ENCODE results near the gene METTL2B.
A peak's percentile ranks its signal among the peaks of the same experiment; 100 is the strongest.
"Not testable (repeated sequence)": the region's sequence is repeated elsewhere in the genome, so short reads cannot be mapped to it uniquely, and the experiment has no call there.

Gene METTL2B

DNA sequence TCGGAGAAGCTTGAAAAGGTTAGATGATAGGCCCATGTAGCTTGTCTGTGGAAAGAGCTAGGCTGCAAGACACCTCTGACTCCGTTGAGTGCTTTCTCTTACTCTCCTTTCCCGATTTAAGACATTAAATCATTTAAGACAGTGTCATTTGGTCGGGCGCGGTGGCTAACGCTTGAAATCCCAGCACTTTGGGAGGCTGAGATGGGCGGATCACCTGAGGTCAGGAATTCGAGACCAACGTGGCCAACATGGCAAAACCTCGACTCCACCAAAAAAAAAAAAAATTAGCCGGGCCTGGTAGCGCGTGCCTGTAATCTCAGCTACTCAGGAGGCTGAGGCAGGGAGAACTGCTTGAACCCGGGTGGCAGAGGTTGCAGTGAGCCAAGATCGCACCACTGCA, 52.6 kb downstream of the METTL2B start:
- not testable (repeated sequence) for DNase-seq

DNA sequence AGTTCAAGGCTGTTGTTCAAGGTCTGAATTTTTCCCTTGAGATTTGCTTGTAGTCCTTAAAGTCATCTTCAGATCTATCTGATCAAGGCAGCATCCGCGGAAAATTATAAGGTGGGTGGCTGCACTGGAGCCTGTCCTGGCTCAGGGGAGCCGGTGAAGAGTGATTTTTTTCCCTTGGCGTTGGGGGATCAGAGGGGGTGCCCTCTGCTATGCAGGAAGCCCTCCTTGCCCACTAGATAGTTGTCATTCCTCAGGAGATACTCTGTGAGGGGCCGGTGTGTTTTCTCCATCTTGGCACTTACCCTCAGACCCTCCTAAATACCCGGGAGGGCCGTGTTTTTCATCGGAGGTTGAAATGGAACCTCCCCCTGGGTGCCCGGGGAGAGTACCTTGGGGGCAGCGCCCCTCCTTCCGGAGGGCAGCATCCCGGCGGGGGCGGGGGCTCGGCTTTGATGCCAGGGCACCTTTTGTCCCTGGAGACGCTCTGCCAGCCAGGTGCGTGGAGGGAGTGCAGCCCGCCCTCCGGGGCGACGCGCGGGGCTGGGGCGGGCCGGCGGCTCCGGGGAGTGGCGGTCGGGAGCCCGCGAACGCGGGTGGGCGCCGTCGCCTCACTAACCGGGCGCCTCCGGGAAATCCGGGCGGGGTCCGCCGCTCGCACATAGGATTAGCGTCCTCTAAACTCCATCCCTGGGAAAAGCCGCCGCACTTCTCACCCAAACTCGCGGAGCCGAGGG, 53.7 kb downstream of the METTL2B start:
- DNase-seq, result peak; percentile 51

DNA sequence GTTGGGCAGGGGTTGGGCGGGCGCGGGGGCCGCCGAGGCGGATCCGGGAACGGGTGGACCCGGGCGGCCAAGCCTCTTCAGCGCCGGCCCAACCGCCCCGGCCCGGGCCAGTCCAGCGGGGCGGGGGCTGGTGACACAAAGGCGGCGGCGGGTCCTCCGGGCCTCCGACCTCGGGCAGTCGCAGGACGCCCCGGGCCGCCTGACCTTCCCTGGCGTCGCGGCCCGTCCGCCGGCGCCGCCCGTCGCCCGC, 54.2 kb downstream of the METTL2B start:
- DNase-seq, result peak; percentile 32

DNA sequence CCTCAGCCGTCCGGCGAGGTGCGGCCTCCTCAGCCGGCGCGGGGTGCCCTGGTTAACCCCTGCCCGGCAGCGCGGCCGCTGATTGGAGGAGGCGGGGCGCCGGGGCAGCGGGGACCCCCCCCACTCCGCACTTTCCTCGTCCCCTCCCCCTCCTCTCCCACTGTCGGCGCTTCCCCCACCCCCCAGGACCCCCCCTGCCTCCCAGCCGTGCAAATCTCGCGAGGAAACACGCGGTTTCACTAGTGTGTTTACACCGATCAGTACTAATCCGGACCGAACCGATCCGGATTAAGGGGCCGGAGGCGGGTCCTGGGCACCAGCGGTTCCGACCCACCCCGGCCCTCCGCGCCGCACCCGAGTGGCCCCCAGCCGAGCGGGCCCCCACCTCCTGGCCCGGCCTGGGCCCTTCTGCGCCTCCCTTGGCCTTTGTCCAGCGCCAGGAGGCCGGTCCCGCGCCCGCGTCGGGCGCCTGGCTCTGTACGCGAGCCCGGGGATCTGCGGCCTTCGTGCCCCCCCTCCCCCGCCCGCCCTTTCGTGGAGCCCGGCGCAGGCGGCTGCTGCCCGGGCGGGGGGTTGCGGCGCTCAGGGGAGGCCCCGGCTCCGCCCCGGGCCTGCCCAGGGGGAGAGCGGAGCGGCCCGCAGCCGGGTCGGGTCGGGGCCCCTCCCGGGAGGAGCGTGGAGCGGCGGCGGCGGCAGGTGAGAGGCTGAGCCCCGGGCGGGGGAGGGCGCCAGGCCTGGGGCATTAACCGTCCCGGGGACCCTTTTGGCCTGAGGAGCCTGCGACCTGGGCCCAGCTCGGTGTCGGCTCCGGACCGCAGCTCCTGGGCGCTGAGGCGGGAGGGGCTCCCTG, 54.8 kb downstream of the METTL2B start:
- DNase-seq, result peak; percentile 67

DNA sequence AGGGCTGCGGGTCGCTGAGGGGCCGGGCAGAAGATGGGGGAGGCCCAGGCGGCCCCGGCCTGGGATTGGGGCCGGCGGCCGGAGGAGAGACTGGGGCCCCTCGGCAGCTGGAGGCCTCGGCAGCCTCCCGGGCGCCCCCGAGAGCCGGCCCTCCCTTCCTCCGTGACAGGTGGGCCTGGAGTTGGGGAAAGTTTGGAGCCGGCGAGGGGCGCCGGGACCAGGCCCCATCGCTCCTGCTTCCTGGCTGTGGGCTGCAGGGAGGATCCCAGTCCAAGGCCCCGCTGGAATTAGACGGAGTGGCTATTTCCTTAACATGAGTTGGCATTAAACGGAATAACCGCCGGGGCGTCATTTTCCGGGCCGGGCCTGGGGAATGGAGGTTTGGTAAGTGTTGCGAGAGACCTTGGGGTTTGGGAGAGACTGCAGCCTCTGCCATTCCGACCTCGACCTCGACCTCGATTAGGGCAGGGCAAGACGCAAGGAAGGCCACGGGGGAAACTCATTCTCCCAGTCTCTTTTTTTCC, 55.5 kb downstream of the METTL2B start:
- DNase-seq, result peak; percentile 34

DNA sequence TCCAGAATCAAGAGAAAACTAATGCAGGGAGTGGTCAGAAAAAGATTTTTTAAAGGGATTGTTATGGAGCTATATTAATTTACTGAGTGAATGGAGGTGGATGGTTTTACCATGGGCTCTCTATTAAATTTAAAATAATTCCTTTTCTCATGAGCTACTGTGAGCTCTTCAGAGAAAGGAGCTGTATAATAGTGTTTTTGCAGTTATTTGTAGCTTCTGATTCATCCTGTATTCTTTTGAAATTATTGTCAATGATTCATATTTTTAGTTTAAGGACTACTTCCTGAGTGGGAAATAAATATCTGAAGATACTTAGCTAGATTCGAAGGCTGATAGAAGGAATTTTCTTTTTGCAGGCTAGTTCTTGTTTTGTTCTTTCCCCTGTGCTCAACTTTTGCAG, 56.4 kb downstream of the METTL2B start:
- not testable (repeated sequence) for DNase-seq

DNA sequence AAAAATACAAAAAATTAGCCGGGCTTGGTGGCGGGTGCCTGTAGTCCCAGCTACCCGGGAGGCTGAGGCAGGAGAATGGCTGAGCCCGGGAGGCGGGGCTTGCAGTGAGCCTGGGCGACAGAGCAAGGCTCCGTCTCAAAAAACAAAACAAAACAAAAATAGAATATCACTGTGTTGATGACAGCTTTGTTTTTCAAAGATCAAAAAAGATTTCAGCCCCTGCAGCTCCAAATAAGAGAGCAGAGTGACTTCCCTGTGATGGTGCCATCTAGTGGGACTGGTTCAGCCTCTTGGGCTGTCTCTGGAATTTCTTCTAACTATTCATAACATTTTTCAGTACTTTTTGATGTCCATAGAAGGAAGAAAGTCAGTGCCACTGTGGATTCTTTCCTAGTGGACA, 60.9 kb downstream of the METTL2B start:
- DNase-seq, result peak; percentile 15

DNA sequence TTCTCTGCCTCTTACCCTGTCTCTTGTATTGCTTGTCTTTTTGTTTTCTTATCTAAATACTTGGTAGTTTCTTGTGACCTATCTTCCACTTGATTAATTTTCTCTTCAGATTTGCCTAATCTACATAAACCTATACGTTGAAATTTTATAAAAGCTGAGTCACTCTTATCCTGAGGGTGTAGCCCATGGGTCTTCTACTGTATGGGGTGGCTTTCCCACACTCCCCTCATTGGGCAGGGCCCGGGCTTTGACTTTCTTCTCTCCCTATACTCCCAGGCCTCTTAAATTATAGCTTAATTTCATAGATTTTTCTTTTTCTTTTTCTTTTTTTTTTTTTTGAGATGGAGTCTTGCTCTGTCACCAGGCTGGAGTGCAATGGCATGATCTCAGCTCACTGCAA, 66.0 kb downstream of the METTL2B start:
- DNase-seq, result not testable (repeated sequence)

DNA sequence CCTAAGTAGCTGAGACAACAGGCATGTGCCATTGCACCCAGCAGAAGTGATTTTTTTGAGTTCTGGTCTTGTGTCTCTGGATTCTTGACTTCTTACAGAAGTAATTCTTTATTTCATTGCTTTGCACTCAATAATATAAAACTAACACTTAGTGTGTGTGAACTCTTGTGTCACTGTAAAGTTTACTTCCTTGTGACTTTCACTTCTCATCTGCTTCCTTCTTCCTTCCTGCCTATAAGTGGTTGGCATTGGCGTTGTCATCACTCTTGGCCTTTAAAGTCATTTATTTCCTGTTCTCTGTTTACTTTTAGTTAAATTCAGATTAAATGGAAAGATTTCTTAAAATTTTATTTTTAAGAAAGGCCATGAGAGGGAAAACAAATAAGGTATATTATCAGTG, 66.8 kb downstream of the METTL2B start:
- not testable (repeated sequence) for DNase-seq

DNA sequence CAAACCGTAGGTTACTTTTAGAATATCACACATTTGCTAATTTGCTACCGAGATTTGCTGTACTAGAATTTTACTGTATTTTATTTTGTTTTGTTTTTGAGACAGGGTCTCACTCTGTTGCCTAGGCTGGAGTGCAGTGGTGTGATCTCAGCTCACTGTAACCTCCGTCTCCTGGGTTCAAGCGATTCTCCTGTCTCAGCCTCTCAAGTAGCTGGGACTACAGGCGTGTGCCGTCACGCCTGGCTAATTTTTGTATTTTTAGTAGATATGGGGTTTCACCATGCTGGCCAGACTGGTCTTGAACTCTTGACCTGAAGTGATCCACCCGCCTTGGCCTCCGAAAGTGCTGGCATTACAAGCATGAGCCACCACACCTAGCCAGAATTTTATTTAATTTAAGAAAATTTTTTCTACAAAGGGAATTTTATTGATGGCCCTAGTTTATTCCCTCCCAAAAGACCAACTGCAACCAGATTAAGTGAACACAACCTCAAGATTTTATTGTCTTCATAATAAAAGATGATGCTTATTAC, 69.8 kb downstream of the METTL2B start:
- DNase-seq, result not testable (repeated sequence)

DNA sequence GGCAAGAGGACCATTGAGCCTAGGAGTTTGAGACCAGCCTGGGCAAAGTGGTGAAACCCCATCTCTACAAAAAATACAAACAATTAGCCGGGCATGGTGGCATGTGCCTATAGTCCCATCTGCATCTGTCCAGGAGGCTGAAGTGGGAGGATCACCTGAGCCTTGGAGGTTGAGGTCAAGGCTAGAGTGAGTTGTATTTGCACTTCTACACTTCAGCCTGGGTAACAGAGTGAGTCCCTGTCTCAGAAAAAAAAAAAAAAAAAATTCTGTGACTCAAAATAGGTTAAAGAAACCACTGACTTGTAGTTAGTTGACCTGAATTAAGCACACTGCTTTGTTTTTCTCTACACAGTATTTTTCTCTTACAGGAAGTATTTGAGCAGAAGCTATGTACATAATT, 74.4 kb downstream of the METTL2B start:
- DNase-seq, result no peak

DNA sequence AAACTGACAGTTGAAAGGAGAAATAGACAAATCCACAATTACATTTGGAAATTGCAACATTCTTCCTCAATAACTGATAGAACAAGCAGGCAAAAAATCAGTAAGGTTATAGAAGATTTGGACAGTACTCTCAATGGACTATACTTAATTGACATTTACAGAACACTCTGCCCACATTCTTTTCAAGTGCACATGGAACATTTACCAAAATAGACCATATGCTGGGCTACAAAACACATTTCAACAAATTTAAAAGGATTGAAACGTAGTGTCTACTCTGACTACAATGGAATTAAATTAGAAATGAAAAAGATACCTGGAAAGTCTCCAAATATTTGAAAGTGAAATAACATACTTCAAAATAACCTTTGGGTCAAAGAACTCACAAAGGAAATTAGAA, 77.8 kb downstream of the METTL2B start:
- not testable (repeated sequence) for DNase-seq
